GM21423 (cell line): ENCODE measurements around the gene EVI5.

Experiments used
- ATAC-seq: cut with Tn5 transposase; IDR thresholded peaks from one replicate; pipeline ENCODE4 v1.9.1; 2021; ENCODE audit warnings: mild to moderate bottlenecking, moderate library complexity; ENCODE audit not compliant: unreplicated experiment

The EVI5 gene

DNA sequence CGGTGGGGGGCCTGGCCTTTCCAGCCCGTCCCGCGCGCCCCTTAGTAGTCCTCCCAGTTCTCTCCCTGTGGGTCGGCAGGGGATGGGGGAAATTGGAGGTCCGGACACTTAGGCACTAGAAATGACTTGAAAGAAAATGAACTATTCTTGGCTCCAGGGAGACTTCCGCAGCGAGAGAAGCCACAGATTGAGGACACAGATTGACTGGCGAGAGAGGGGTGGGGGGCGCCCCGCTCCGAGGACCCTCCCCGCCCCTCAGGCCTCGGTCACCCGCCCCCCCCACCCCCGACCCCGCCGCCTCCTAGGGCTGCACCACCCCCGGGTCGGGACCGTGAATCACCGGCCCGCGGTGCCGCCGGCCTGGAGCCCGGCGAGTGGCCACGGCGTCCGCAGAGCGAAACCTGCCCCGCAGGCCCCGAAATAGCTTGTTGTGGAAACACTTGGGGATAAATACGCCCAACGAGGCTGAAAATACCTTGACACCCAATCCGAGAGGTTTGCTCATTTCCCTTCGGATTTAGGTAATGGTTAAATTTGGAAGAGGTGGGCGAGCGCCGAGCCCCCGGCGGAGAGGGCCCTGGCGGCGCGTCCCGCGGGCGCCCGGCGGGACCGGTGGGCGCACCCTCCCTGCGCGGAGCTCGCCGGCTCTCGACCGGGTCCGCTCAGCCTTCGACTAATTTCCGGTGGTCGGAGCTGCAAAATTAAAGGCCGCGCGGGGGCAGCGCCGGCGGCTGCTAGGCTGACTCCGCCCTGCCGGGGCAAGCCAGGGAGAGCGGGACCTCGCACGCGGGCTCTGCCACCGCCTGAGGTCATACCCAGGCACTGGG, 298.4 kb downstream of the EVI5 start, which contains the start of gene GFI1:
GFI1 (minus strand) TSS at position 675 of the 827 bp plus-strand sequence. CDS start 3,438 bp downstream, outside the sequence.
- peak; percentile 27 for ATAC-seq

DNA sequence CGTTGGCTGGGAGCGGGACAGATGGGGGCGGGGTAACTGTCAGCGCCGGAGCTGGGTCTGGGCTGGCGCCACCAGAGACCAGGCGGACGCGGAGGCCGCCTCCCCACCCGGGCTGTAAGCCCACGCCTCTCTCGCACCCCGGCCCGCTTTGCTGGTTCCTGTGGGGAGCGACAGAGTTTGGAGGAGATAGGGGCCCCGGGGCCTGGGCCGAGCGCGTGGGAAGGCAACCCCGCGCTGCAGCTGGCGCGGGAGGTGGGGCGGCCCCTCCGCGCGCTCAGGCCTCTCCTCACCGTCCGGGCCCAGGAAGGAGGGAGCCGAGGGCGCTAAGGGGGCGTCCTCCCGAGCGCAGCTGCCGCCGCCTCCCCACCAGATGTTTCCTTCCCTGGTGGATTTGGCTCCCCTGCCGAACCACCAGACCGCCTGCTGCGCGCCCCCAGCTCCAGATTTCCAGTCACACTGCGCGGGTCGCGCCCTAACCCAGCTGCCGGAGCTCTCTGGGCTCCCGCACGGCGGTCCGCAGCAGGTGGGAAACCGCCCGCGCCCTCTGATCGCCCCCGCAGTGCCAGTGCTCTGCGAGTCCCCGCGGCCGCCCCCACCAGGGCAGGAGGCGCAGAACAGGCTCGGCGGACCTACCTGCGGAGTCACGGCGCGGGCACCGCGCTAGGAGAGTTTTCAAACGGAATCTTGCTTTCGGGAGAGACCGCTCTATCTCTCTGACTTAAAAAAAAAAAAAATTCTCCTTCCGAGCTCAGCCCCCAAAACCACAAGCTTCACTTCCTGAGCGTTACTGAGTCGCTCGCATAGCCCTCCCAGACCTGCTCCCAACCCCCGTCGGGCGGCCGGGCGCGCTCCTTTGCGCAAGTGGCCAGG, 299.3 kb downstream of the EVI5 start:
- ATAC-seq = peak; percentile 48

- ATAC-seq = peak; percentile 24
Measured at GRCh38 chr1:92484472-92485380, 300.2 kb downstream of the EVI5 start.

GRCh38 chr1:92483610-92484471, 301.1 kb downstream of the EVI5 start:
- peak; percentile 15 for ATAC-seq

DNA sequence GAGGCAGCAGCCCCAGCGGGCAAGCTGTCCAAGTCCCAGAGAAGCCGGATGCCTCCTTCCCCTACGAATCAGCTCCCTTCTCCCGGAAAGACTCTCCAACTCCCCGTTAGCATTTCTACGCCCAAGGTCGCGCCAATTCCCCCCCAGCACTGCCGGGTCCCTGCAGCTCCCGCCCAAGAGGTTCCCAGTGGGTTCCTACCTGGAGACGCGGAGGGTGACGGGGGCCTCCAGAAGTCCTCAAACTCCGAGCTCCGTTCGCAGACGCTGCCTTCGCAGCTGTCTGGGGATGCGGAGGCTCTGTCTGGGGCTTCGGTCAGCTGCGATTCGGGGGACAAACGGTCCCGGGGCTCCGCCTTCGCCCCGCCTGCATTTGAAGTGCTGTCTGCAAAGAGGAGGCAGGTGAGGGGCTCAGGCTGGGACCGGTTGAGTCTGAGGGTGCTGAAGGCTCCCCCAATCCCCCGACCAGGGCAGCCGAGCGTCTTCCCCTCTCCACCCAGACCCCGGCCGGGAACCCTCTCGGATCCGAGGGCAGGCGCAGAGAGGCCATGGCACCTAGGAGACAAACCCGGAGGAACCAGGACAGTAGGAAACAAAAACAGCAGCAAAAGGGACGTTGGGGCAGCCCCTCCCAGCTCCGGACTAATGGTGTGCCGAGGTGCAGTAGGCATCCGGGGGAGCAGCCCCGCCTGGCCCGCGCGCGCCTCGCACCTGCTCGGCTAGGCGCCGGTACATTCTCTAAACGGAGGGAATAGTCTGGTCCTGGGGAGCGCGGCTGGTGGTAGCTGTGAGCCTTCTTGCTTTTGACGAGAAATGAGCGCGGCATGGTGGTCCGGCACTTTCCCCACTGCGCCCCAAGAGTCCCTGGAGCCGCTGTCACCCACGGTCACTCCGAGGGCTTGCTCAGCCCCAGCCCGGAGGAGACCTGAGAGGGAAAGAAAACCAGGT, 302.0 kb downstream of the EVI5 start:
- ATAC-seq = no peak

DNA sequence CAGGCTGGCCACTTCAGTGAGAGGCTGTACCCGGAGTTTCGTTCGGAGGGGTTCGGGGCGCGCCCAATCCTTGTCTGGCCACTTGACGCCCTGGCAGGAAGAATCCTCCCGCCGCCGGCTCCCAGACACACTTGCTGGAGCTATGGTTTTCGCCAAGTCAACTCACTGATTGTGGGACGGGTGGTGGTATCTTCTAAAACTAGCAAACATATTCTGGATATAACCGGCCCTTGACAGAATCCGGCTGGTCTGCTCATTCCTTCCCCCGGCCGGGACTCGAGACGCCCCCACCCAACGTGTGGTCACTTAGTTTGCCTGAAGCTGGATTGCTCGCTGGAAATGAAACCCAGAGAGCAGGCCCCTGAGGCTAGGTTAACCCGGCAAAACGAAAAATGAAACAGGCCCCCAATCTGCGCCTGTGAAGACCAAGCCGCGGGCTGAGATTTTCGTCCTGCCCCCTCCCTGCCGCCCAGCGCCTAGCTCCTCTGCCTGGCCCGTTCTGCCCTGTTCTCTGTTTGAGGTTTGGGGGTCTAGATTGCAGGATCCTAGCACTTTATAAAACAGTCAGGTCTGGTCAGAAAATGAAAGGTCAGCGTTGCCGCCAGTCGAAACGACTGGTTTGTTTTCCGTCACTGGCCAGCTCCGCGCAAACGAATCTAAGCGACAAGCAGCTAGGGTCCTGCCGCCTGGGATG, 302.8 kb downstream of the EVI5 start:
- ATAC-seq = no peak

GRCh38 chr1:92481599-92481925, 303.3 kb downstream of the EVI5 start:
- ATAC-seq = no peak

DNA sequence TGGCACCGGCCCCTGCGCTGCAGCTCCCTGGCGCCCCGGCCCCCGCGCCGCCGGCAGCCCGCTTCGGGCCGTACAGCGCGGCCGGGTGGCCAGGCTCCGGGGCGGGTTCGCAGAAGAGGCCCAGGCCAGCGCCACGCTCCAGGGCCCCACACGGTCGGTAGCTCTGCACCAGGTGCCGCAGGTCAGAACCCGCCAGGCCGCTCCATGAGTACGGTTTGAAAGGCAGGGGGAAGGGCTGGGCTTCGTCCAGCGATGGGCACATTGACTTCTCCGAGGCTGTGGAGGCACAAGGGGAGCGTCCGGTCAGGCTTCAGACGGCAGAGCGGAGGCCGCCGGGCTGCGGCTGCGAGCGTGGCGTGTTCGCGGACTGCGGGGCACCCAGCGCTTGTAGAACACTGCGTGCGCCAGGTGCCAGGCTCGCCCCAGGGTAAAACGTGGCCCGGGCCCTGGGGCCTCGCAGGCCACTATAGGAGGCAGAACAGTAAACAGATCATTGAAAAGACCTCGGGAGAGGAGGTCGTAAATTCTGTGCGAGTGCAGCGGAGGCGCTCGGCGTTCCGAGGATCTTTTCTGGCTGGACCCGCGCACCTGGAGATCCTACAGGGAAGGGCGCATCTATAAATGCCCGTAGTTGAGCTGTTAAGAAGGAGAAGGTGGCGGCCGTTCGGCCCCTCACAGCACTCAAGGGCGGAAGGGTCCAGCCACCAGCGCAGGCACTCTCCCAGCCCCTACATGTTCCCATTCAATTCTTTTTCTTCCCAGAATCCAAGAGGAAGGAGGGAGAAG, 303.9 kb downstream of the EVI5 start:
- no peak for ATAC-seq

- ATAC-seq = no peak
Measured at GRCh38 chr1:92480200-92480812, 304.6 kb downstream of the EVI5 start.

- no peak for ATAC-seq
Measured at GRCh38 chr1:92479587-92479986, 305.3 kb downstream of the EVI5 start.

DNA sequence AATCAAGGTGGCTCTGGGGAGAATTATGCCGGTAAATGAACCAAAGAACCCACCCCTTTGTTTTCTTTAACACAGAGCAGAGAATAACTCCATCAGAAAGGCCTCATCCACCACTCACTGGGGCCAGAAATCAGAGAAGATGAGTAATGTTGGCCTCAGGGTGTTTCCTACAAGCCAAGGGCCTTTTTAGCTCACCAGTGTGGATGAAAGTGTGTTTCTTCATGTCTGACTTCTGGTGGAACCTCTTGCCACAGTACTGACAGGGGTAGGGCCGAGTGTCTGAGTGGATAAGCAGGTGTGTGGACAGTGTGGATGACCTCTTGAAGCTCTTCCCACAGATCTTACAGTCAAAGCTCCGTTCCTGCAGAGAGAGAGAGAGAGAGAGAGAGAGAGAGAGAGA, 306.5 kb downstream of the EVI5 start:
- no peak for ATAC-seq

DNA sequence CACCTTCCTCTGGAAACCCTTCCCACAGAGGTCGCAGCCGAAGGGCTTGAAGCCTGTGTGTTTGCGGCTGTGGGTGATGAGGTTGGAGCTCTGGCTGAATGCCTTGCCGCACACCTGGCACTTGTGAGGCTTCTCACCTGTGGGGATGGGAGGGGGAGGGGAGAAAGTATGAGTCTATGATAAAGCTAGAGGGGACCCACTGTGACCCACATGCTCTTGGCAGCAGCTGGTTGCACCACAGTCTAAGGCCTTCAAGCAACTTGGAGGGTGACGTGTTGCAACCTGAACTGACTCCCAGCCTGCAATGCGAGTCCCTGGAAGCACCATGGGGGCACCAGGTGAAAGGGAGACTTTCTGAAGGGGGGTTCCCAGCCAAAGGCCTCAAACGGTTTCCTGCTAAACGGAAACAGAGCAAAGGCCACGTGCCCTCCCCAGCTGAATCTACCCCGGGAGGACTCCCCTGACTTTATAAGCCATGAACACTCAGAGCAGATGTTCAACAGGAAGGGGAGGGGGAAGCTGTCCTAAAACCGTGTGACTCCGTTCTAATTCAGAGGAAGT, 308.8 kb downstream of the EVI5 start:
- peak; percentile 53 for ATAC-seq

DNA sequence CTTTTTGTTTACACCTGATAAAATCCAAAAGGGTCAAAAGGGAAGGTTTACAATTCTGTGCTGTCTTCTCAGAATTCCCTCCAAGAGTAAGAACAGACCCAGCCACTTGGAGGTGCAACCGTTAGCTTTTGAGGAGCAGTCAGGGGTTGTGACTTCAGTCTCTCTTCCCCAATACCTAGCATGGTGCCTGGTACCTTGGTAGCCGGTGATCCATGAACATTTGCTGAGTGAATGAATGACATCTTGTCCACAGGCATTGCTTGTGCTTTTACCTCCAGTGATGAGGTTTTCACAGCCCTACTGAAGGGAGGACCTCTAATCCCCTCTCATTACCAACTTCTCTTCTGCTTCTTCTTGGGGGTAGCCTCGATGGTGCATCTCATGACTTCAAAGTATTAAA, 309.9 kb downstream of the EVI5 start:
- ATAC-seq = no peak

- peak; percentile 54 for ATAC-seq
Measured at GRCh38 chr1:92473781-92474495, 311.0 kb downstream of the EVI5 start.

- no peak for ATAC-seq
Measured at GRCh38 chr1:92470216-92470615, 314.7 kb downstream of the EVI5 start.

DNA sequence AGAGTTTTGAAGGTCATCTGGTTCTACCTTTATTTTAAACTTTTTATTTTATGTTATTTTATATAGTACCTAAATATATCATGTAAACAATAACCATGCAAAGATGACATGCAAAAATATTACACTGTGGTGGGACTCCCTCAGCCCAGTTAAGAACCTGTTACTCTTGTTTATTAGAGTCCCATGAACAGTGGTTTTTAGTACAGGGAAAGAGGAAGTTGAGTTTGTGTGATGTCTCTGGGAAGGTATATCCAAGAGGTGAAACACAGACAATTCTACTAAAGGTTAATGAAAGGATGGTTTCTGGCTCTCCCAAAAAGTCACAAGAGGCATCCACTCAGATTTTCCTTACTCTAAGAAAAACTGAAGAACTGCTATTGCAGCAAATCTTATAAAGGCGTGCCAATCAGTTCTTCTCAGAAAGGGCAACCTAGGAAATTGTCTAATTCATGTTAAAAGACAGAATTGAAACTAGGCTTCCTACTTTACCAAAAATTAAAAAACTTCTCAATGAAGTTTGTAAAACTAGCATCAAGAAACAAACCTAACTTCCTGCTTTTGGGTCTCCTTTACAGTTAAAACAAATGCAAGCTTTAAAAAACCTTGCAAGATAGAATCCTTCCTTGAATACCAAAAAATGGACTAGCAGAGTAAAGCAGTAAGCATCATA, 318.1 kb downstream of the EVI5 start:
- no peak for ATAC-seq
